Measurements from ENCODE around the gene NTM.

Gene NTM

DNA sequence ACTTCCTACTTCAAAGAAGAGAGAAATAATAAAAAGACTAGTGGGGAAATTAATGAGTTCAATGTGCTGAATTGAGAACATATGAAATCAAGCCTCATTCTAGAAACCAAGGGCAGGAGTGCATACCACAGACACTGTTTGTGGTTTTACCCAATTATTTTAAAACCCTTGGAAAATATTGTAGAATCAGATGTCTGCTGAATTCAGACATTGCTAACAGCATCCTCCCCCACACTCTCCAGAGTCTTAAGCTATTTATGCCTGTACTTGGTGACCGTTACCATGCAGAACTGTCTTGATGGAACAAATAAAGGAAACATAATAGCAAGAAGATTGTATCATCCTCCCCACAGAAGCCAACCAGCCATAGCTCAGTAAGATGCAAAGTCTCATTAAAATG lies 850.1 kb downstream of the NTM start:
- TF ChIP-seq, protein P1, sequence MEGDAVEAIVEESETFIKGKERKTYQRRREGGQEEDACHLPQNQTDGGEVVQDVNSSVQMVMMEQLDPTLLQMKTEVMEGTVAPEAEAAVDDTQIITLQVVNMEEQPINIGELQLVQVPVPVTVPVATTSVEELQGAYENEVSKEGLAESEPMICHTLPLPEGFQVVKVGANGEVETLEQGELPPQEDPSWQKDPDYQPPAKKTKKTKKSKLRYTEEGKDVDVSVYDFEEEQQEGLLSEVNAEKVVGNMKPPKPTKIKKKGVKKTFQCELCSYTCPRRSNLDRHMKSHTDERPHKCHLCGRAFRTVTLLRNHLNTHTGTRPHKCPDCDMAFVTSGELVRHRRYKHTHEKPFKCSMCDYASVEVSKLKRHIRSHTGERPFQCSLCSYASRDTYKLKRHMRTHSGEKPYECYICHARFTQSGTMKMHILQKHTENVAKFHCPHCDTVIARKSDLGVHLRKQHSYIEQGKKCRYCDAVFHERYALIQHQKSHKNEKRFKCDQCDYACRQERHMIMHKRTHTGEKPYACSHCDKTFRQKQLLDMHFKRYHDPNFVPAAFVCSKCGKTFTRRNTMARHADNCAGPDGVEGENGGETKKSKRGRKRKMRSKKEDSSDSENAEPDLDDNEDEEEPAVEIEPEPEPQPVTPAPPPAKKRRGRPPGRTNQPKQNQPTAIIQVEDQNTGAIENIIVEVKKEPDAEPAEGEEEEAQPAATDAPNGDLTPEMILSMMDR (IDR thresholded peaks at IDR 0.05; ENCODE audit: low read depth, low read length, poor library complexity, severe bottlenecking): no peak
- TF ChIP-seq EZH2phosphoT487 (IDR thresholded peaks at IDR 0.05; ENCODE audit: borderline replicate concordance, low read length): no peak
- Histone ChIP-seq H3K9me3 (ENCODE audit: control insufficient read depth, insufficient read depth, low read length) (no peaks in the 10 kb centered on the region), H3K4me3 (ENCODE audit: low read length) (no peak overlapping the region), H3K9me2 (replicated peaks; ENCODE audit: control insufficient read depth, low read length) (no peaks in the 10 kb centered on the region; the same call in 1 of the 2 replicates), H3K36me3 (ENCODE audit: control insufficient read depth, low read length) (no peaks in the 10 kb centered on the region), H3K4me1 (ENCODE audit: control insufficient read depth, low read length) (no peaks in the 10 kb centered on the region), H3K27ac (ENCODE audit: low read depth, low read length) (no peak overlapping the region), H3K4me2 (ENCODE audit: low read length) (no peak overlapping the region), H3F3A (ENCODE audit: control insufficient read depth, insufficient read depth) (no peaks in the 10 kb centered on the region), H4K20me1 (ENCODE audit: control insufficient read depth, insufficient read depth, low read depth, low read length) (no peaks in the 10 kb centered on the region), H3K79me2 (ENCODE audit: control insufficient read depth, low read length) (no peaks in the 10 kb centered on the region), H3K27me3 (ENCODE audit: control insufficient read depth, low read length) (no peaks in the 10 kb centered on the region)

- Histone ChIP-seq H3K4me3 (ENCODE audit: low read length) (no peak overlapping the region), H3F3A (ENCODE audit: control insufficient read depth, insufficient read depth) (no peaks in the 10 kb centered on the region), H3K27ac (ENCODE audit: low read depth, low read length) (no peak overlapping the region), H3K9me2 (replicated peaks; ENCODE audit: control insufficient read depth, low read length) (no peaks in the 10 kb centered on the region), H4K20me1 (ENCODE audit: control insufficient read depth, insufficient read depth, low read depth, low read length) (no peaks in the 10 kb centered on the region), H3K4me1 (ENCODE audit: control insufficient read depth, low read length) (no peaks in the 10 kb centered on the region), H3K4me2 (ENCODE audit: low read length) (no peak overlapping the region), H3K79me2 (ENCODE audit: control insufficient read depth, low read length) (no peaks in the 10 kb centered on the region), H3K27me3 (ENCODE audit: control insufficient read depth, low read length) (no peaks in the 10 kb centered on the region), H3K9me3 (ENCODE audit: control insufficient read depth, insufficient read depth, low read length) (no peaks in the 10 kb centered on the region), H3K36me3 (ENCODE audit: control insufficient read depth, low read length) (no peaks in the 10 kb centered on the region)
- no peak for TF ChIP-seq EZH2phosphoT487 (IDR thresholded peaks at IDR 0.05; ENCODE audit: borderline replicate concordance, low read length)
- TF ChIP-seq, protein P1 (IDR thresholded peaks at IDR 0.05; ENCODE audit: low read depth, low read length, poor library complexity, severe bottlenecking): no peak
Measured at GRCh38 chr11:132222345-132222744, 851.9 kb downstream of the NTM start.

DNA sequence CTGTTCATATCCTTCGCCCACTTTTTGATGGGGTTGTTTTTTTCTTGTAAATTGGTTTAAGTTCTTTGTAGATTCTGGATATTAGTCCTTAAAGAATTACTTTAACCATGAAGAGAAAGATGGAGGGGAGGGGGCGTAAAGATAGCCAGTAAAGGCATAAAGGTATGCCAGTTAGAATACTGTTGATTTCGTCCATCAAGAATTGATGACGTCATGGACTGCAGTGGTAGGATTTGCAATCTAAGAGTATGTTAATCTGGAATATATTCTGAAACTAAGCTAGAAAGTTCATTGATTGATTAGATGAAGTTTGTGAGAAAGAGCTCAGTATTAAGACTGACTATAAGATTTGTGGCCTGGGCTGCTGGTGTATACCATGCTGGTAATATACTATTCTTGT lies 856.1 kb downstream of the NTM start:
- no peaks in the 10 kb centered on the region for H4K20me1 ChIP-seq (ENCODE audit: control insufficient read depth, insufficient read depth, low read depth, low read length)
- no peaks in the 10 kb centered on the region for H3K9me2 ChIP-seq (replicated peaks; ENCODE audit: control insufficient read depth, low read length)
- no peaks in the 10 kb centered on the region for H3K4me1 ChIP-seq (ENCODE audit: control insufficient read depth, low read length)
- H3F3A ChIP-seq (ENCODE audit: control insufficient read depth, insufficient read depth): no peaks in the 10 kb centered on the region
- H3K9me3 ChIP-seq (ENCODE audit: control insufficient read depth, insufficient read depth, low read length): no peaks in the 10 kb centered on the region
- H3K4me2 ChIP-seq (ENCODE audit: low read length): no peak overlapping the region
- H3K79me2 ChIP-seq (ENCODE audit: control insufficient read depth, low read length): no peaks in the 10 kb centered on the region
- H3K36me3 ChIP-seq (ENCODE audit: control insufficient read depth, low read length): no peaks in the 10 kb centered on the region
- no peak overlapping the region for H3K4me3 ChIP-seq (ENCODE audit: low read length)
- no peak overlapping the region for H3K27ac ChIP-seq (ENCODE audit: low read depth, low read length)
- TF ChIP-seq, protein P1 (IDR thresholded peaks at IDR 0.05; ENCODE audit: low read depth, low read length, poor library complexity, severe bottlenecking): no peak
- TF ChIP-seq EZH2phosphoT487 (IDR thresholded peaks at IDR 0.05; ENCODE audit: borderline replicate concordance, low read length): no peak
- no peaks in the 10 kb centered on the region for H3K27me3 ChIP-seq (ENCODE audit: control insufficient read depth, low read length)
